Keratinocyte (primary cell): ENCODE measurements around the gene SNX17.

Source experiments
- CTCF ChIP-seq, 3 experiments: IDR thresholded peaks in 1 of 3; conservative IDR thresholded peaks in 1 of 3; optimal IDR thresholded peaks in 1 of 3; 2 replicates in 2 of 3; 3 replicates in 1 of 3; pipeline versions ENCODE3 to v1.5.1; 2011; ENCODE audit warnings: low read length in 3 of 3, mild to moderate bottlenecking in 3 of 3, moderate library complexity in 2 of 3, control low read depth in 1 of 3, inconsistent platforms in 1 of 3; ENCODE audit not compliant: insufficient read depth in 2 of 3; ENCODE audit errors: extremely low read depth in 1 of 3
- EZH2 ChIP-seq: IDR thresholded peaks from one replicate; pipeline ENCODE4 v1.6.1; 2012; ENCODE audit warnings: inconsistent platforms, mild to moderate bottlenecking, low read length, moderate library complexity

GRCh38 chr2:27370816-27371620, 602 bp downstream of the SNX17 start:
- TF ChIP-seq EZH2, result no peak
- TF ChIP-seq CTCF (optimal IDR thresholded peaks at IDR 0.05 in 1 of 3, IDR thresholded peaks at IDR 0.05 in 1 of 3, conservative IDR thresholded peaks at IDR 0.05 in 1 of 3; ENCODE audit: extremely low read depth in 1 of 3, insufficient read depth in 2 of 3, low read length in 3 of 3), result no peak
